Subcutaneous preadipocyte (primary cell): Measurements from ENCODE around the gene ARID4A. TPM values are rescaled to one million over a fixed set of nuclear protein-coding genes. Genes with fewer than 3 reads are reported as not detected.

Source experiments
- small RNA-seq: library from RNA; depleted of rRNA; stranded (forward); fragments of <200 nt; gene quantifications from one replicate; pipeline ENCODE3, GENCODE V24; 2012
- total RNA-seq: library from RNA; depleted of rRNA; stranded (reverse); fragments of >200 nt; gene quantifications from 2 replicates; pipeline ENCODE4 v1.2.3, GENCODE V29; 2012

ARID4A gene
- 8.5 and 10.4 TPM in 2 replicates for total RNA-seq

GRCh38 chr14:58298477-58299400 lies at the start of gene ARID4A:
TSS of gene ARID4A (plus strand) at chr14:58298555. CDS start at chr14:58299855, 1,300 bp downstream.

DNA sequence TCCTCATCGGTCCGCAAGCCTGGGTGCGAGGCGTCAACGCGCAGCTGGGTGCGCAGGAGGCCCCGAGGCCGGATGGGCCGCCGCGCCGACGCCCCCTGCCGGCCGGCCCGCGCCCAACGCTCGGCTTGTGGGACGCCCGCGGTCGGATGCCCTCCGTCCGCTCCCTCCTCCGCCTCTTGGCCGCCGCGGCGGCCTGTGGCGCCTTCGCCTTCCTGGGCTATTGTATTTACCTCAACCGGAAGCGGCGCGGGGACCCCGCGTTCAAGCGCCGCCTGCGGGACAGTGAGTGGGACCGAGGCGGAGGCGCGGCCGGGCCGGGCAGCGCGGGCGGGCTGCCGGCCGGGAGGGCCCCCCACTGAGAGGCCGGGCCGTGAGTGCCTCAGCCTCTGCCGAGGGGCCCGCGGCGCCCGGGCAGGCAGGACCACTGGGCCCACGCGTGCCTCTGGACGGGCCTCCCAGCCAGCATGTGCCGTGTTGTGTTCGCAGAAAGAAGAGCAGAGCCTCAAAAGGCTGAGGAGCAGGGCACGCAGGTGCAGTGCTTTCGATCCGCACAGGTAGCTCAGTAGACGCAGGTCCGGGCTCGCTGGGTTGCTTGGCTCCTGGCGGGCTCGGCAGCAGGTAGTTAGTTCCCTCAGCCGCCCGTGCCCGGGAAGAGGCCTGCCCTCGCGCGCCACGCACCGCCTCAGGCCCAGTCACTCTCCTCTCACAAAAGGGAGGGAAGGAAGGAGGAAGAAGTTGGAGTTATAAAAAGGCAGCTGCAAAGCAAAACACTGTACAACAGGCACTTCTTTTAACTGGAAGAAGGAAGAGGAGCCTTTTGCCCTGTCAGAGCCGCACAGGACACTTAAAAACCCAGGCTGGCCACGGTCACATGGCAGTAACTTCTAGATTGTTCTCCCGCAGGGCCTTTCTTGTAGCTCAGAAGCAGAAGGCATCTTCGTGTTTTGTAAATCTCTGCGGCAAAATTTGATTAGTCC lies 97.7 kb downstream of the ARID4A start, which contains the start of gene TOMM20L:
TOMM20L (plus strand) TSS at position 119 of the 977 bp plus-strand sequence; CDS start at position 147, 28 bp downstream.

Small RNA genes lying within 50 kb of the gene (small RNA-seq; reads per million reads assigned to genes)
- not detected for gene RNU6-341P

Other genes with a start within 250 kb of the ARID4A start
- gene ARMH4, start 146.3 kb upstream of the ARID4A start, total RNA-seq: 1.4 and 2.9 TPM in 2 replicates
- gene ACTR10, start 98.4 kb upstream of the ARID4A start, total RNA-seq: 27.8 and 41.5 TPM in 2 replicates
- 90.7 and 103 TPM in 2 replicates for gene PSMA3, start 53.7 kb upstream of the ARID4A start, total RNA-seq
- not detected in 2 replicates for gene TOMM20L, start 97.4 kb downstream of the ARID4A start, total RNA-seq
- 26.1 and 29.3 TPM in 2 replicates for gene TIMM9, start 129.0 kb downstream of the ARID4A start, total RNA-seq
- 29.8 and 41.8 TPM in 2 replicates for gene KIAA0586, start 129.2 kb downstream of the ARID4A start, total RNA-seq